Left lung (tissue), 10 donors: ENCODE results near the gene SETD1A. TPM values are rescaled to one million over a fixed set of nuclear protein-coding genes. Genes with fewer than 3 reads are reported as not detected.

Source experiments
- ATAC-seq: fragments of 200-7000 bp; cut with Tn5 transposase; one replicate; pipeline ENCODE4 v1.9.1; 2020; ENCODE audit warnings: moderate library complexity
- DNase-seq, 4 donors: peaks; one replicate each; pipeline ENCODE4 v3.0.0-alpha.2; 2013 to 2020
- H3K27ac ChIP-seq, 2 donors: fragments of 200-600 bp; sonication (generic) in 1 of 2; one replicate each; pipeline versions ENCODE4 v1.5.0 to v1.8.0; 2020 to 2021
- H3K27me3 ChIP-seq, 2 donors: fragments of 200-600 bp; sonication (generic) in 1 of 2; one replicate each; pipeline versions ENCODE4 v1.5.0 to v1.8.0; 2020 to 2021
- H3K36me3 ChIP-seq, 2 donors: fragments of 200-600 bp; sonication (generic) in 1 of 2; one replicate each; pipeline versions ENCODE4 v1.5.0 to v1.8.0; 2020 to 2021
- H3K4me1 ChIP-seq, 2 donors: fragments of 200-600 bp; one replicate each; pipeline ENCODE4 v1.8.0; 2021
- H3K4me3 ChIP-seq, 2 donors: fragments of 200-600 bp; sonication (generic) in 1 of 2; one replicate each; pipeline versions ENCODE4 v1.5.0 to v1.8.0; 2020 to 2021; ENCODE audit warnings: mild to moderate bottlenecking in 1 of 2
- H3K9me3 ChIP-seq, 2 donors: fragments of 200-600 bp; sonication (generic) in 1 of 2; one replicate each; pipeline versions ENCODE4 v1.5.0 to v1.8.0; 2020 to 2021
- intact Hi-C, 2 donors: fragments of 100-400 bp; cut with DNase I; formaldehyde crosslinking; loops; one replicate each; pipeline versions ENCODE4 v1.11.2 to v1.14.2; 2022
- polyA plus RNA-seq, 6 donors: library from polyadenylated mRNA; unstranded; fragments of 120-200 nt; gene quantifications; one replicate each; pipeline ENCODE4 v1.2.1, GENCODE V29; 2013; ENCODE audit not compliant: insufficient read length in 6 of 6
- total RNA-seq, 2 donors: library from RNA; stranded (reverse); fragmentation: NEBNext Ultra II Directional; extraction: Animal tissue kit (Norgen Biotek cat#: 25700); gene quantifications; one replicate each; pipeline ENCODE4 v1.2.1, GENCODE V29; 2021
- TF ChIP-seq, protein P1 (sequence below), 2 donors: fragments of 200-600 bp; sonication (generic) in 1 of 2; IDR thresholded peaks; one replicate each; pipeline versions ENCODE4 v1.5.0 to v1.8.0; 2021; ENCODE audit warnings: antibody characterized with exemption in 2 of 2
- donor health status: DM: no; HTN: yes; CAD: no.
- donor health status: DM: no; HTN: no; CAD: no.

The SETD1A gene
- total and polyA plus RNA-seq, 8 donors: 12.1 to 21.5 (median 15.3) TPM

DNA sequence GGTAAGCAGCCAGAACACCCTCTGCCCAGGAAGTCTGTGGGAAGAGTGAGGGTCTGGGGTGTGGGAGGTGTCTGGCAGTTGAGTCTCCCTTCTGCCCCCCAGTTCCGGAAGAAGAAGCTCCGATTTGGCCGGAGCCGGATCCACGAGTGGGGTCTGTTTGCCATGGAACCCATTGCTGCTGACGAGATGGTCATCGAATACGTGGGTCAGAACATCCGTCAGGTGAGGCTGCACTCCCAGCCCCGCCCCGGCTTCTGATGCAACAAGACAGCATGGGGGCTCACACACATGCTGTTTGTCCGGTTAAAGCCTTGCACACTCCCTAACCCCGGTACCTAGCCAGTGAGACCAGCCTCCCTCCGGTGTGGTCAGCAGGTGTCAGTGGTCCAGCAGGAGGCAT, 23.4 kb downstream of the SETD1A start:
- ATAC-seq: no peak
- H3K27ac ChIP-seq: no peak overlapping the region
- intact Hi-C loops: loop anchor here in 1 of 2 donors (10.0 kb wide), 2 partner anchors 454 to 884 kb away; no protein-coding TSS in a partner anchor
- H3K9me3 ChIP-seq: no peaks in the 10 kb centered on the region
- H3K36me3 ChIP-seq: peaks cover 0 to 89% of the 10 kb centered on the region in 2 donors
- H3K27me3 ChIP-seq: no peaks in the 10 kb centered on the region
- H3K4me3 ChIP-seq: no peak overlapping the region
- TF ChIP-seq, protein P1, sequence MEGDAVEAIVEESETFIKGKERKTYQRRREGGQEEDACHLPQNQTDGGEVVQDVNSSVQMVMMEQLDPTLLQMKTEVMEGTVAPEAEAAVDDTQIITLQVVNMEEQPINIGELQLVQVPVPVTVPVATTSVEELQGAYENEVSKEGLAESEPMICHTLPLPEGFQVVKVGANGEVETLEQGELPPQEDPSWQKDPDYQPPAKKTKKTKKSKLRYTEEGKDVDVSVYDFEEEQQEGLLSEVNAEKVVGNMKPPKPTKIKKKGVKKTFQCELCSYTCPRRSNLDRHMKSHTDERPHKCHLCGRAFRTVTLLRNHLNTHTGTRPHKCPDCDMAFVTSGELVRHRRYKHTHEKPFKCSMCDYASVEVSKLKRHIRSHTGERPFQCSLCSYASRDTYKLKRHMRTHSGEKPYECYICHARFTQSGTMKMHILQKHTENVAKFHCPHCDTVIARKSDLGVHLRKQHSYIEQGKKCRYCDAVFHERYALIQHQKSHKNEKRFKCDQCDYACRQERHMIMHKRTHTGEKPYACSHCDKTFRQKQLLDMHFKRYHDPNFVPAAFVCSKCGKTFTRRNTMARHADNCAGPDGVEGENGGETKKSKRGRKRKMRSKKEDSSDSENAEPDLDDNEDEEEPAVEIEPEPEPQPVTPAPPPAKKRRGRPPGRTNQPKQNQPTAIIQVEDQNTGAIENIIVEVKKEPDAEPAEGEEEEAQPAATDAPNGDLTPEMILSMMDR (IDR thresholded peaks at IDR 0.05): no peak
- peaks cover 5 to 16% of the 10 kb centered on the region in 2 donors for H3K4me1 ChIP-seq
- no peak for DNase-seq

DNA sequence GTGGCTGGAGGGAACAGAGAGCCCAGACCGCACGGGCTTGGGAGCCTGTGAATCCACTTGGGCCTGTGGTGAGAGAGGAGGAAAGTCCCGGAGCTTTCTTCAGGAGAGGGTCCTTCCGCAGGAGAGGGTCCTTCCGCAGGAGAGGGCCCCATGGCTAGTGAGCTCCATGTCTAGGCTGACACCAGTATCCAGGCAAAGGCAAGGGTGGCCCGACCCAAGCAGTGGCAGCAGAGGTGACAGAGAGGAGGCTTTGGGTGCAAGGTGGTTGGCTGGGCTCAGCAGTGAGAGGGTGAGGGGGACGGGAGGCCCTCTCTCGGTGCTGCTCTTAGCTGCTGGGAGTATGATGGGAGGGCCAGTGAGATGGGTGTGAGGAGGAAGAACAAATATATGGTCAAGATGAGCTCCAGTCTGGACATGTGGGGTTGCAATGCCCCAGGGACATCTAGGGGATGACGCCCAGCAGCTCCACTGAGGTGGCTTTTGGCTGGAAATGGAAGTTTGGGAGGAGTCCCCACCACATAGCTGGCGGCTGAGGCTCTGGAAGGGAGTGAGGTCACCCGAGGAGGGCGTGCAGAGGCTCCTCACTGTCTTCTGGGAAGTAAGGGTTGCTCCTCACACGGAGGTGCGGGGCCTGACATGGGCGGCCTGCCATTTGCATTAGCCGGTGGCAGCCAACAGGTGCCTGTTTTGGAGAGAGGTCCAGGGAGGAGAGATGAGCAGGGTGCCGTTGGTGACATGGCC, 25.2 kb downstream of the SETD1A start:
- Histone ChIP-seq H3K36me3 (peaks cover 0 to 84% of the 10 kb centered on the region in 2 donors), H3K4me1 (peaks cover 5 to 16% of the 10 kb centered on the region in 2 donors), H3K9me3 (no peaks in the 10 kb centered on the region), H3K27me3 (no peaks in the 10 kb centered on the region), H3K27ac (no peak overlapping the region), H3K4me3 (no peak overlapping the region)
- no peak for ATAC-seq
- intact Hi-C loops: loop anchor here in 1 of 2 donors (10.0 kb wide), 2 partner anchors 452 to 882 kb away; no protein-coding TSS in a partner anchor
- no peak for DNase-seq
- TF ChIP-seq, protein P1 (IDR thresholded peaks at IDR 0.05): no peak

DNA sequence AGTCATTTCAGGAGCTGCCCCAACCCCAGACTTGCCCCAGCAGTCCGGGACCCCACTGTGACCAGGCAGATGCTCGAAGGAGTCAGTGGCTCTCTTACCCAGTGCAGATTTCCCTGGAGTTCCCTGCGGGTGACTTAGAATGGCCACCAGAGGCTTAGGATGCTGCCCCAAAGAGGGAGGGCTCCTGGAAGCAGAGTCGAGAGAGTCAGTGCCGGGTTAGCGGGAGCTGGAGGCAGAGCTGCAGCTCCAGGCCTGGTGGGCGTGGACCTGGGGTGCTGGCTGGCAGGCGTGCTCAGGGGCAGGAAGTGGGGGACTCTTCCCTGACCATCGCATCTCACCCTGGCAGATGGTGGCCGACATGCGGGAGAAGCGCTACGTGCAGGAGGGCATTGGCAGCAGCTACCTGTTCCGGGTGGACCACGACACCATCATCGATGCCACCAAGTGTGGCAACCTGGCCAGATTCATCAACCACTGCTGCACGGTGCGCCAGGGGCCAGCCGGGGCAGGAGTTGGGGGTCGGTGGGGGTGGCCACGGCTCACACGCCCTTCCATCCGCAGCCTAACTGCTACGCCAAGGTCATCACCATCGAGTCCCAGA, 25.8 kb downstream of the SETD1A start:
- intact Hi-C loops: loop anchor here in 1 of 2 donors (10.0 kb wide), 2 partner anchors 451 to 881 kb away; no protein-coding TSS in a partner anchor

DNA sequence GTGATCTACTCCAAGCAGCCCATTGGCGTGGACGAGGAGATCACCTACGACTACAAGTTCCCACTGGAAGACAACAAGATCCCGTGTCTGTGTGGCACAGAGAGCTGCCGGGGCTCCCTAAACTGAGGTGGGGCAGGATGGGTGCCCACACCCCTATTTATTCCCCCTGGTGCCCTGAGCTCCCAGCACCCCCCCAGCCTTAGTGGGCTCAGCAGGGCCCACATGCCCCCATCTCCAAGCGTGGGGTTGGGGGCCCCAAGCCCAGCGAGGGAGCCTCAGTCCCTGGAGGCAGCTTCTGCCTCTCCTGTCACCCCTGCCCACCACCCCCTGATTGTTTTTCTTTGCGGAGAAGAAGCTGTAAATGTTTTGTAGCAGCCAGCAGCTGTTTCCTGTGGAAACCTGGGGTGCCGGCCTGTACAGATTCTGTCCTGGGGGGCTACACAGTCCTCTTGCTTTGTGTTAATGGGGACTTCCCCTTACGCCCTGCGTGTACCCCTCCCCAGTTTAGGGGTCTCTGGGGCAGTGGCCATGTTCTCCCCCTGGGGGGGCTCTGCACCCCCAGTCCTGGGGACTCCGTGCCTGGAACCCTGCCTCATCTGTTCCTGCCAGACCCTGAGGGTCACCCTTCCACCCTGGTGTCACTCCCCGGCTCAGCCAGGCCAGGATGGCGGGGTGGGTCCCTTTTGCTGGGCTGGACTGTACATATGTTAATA, 26.5 kb downstream of the SETD1A start:
- TF ChIP-seq, protein P1 (IDR thresholded peaks at IDR 0.05): no peak
- peaks cover 0 to 76% of the 10 kb centered on the region in 2 donors for H3K36me3 ChIP-seq
- intact Hi-C loops: loop anchor here in 1 of 2 donors (10.0 kb wide), 2 partner anchors 451 to 881 kb away; no protein-coding TSS in a partner anchor

More for the DNA sequence above, 25.8 kb downstream of the SETD1A start:
- H3K4me1 ChIP-seq: peaks cover 5 to 16% of the 10 kb centered on the region in 2 donors
- H3K27me3 ChIP-seq: no peaks in the 10 kb centered on the region
- H3K4me3 ChIP-seq: no peak overlapping the region
- DNase-seq: no peak
- no peaks in the 10 kb centered on the region for H3K9me3 ChIP-seq
- TF ChIP-seq, protein P1 (IDR thresholded peaks at IDR 0.05): no peak
- ATAC-seq: no peak
- no peak overlapping the region for H3K27ac ChIP-seq
- H3K36me3 ChIP-seq: peaks cover 0 to 82% of the 10 kb centered on the region in 2 donors

More for the DNA sequence above, 26.5 kb downstream of the SETD1A start:
- no peak overlapping the region for H3K4me3 ChIP-seq
- H3K4me1 ChIP-seq: peaks cover 5 to 16% of the 10 kb centered on the region in 2 donors
- no peaks in the 10 kb centered on the region for H3K9me3 ChIP-seq
- no peaks in the 10 kb centered on the region for H3K27me3 ChIP-seq
- no peak for ATAC-seq
- H3K27ac ChIP-seq: no peak overlapping the region
- DNase-seq: no peak
